KBM-7 (cell line): ENCODE results near the gene SAMD7.

Experiments
- DNase-seq: peaks from one replicate; pipeline ENCODE4 v3.0.0-alpha.2; 2015
- in situ Hi-C: fragments of 300-500 bp; cut with MboI; formaldehyde crosslinking; loops from 2 replicates; pipeline ENCODE4 v1.14.3; 2020; ENCODE audit warnings: low sequenced_read_pairs, low pct_unique_long_range_greater_than_20kb, mixed read lengths

The SAMD7 gene

GRCh38 chr3:169901453-169901852 is 9.9 kb upstream of the SAMD7 start:
- peak; percentile 7 for DNase-seq
- in situ Hi-C loops: no loop called here

GRCh38 chr3:169905404-169905803 is 6.0 kb upstream of the SAMD7 start:
- in situ Hi-C loops: no loop called here
- DNase-seq: no peak

GRCh38 chr3:169907476-169907875 is 3.9 kb upstream of the SAMD7 start:
- in situ Hi-C loops: no loop called here

GRCh38 chr3:169907944-169908343 is 3.4 kb upstream of the SAMD7 start:
- in situ Hi-C loops: no loop called here
- DNase-seq: no peak

More at GRCh38 chr3:169907476-169907875, 3.9 kb upstream of the SAMD7 start:
- no peak for DNase-seq

GRCh38 chr3:169913323-169913722 is 2.0 kb downstream of the SAMD7 start:
- no peak for DNase-seq
- in situ Hi-C loops: no loop called here

- no peak for DNase-seq
- in situ Hi-C loops: no loop called here
Observed at GRCh38 chr3:169914321-169914720, 2.9 kb downstream of the SAMD7 start.

- in situ Hi-C loops: no loop called here
- DNase-seq: no peak
Observed at GRCh38 chr3:169923189-169923588, 11.8 kb downstream of the SAMD7 start.

- DNase-seq: no peak
Observed at GRCh38 chr3:169923831-169924230, 12.5 kb downstream of the SAMD7 start.

GRCh38 chr3:169929830-169930519 is 18.6 kb downstream of the SAMD7 start:
- DNase-seq: peak; percentile 41
- in situ Hi-C loops: no loop called here

More at GRCh38 chr3:169923831-169924230, 12.5 kb downstream of the SAMD7 start:
- in situ Hi-C loops: no loop called here

- no peak for DNase-seq
- in situ Hi-C loops: no loop called here
Observed at GRCh38 chr3:169930843-169931242, 19.5 kb downstream of the SAMD7 start.

GRCh38 chr3:169931747-169932520 is 20.6 kb downstream of the SAMD7 start:
- no peak for DNase-seq
- in situ Hi-C loops: no loop called here

GRCh38 chr3:169939320-169939719 is 27.9 kb downstream of the SAMD7 start:
- DNase-seq: no peak
- in situ Hi-C loops: no loop called here

- in situ Hi-C loops: no loop called here
Observed at GRCh38 chr3:169939751-169940150, 28.4 kb downstream of the SAMD7 start.

GRCh38 chr3:169940470-169941181 is 29.3 kb downstream of the SAMD7 start:
- in situ Hi-C loops: no loop called here
- peak; percentile 58 for DNase-seq

More at GRCh38 chr3:169939751-169940150, 28.4 kb downstream of the SAMD7 start:
- no peak for DNase-seq

- in situ Hi-C loops: no loop called here
- DNase-seq: peak; percentile 82
Observed at GRCh38 chr3:169945313-169945712, 33.9 kb downstream of the SAMD7 start.

GRCh38 chr3:169946336-169946735 is 35.0 kb downstream of the SAMD7 start:
- in situ Hi-C loops: no loop called here
- DNase-seq: no peak

GRCh38 chr3:169948559-169949448 is 37.4 kb downstream of the SAMD7 start:
- in situ Hi-C loops: no loop called here
- DNase-seq: no peak

- in situ Hi-C loops: no loop called here
- DNase-seq: no peak
Observed at GRCh38 chr3:169952045-169952444, 40.7 kb downstream of the SAMD7 start.
